K562 (cell line): Measurements from ENCODE around the gene CTNNA3. TPM values are rescaled to one million over a fixed set of nuclear protein-coding genes. Genes with fewer than 3 reads are reported as not detected.

ENCODE experiments used
- ATAC-seq: fragments of 200-7000 bp; cut with Tn5 transposase; 3 replicates; pipeline ENCODE4 v1.9.1; 2020; ENCODE audit warnings: moderate library complexity
- BruUV-seq: library from RNA; stranded (reverse); fragments of 400-500 nt; replicated peaks from 2 replicates; lab custom pipeline; 2021; lab: Mats Ljungman, UMichigan
- CTCF ChIA-PET: fragments of 300-600 bp; formaldehyde crosslinking; extraction: SDS; loops from one replicate; lab custom pipeline; 2021; ENCODE audit warnings: low intra/inter-chr PET ratio; lab: Yijun Ruan, JAX
- POLR2A ChIA-PET: fragments of 300-600, 350-650 bp; sonication (Branson Sonifier 250); formaldehyde crosslinking; extraction: SDS; loops from one replicate; lab custom pipeline; 2021; ENCODE audit warnings: antibody characterized with exemption, inconsistent platforms; lab: Yijun Ruan, JAX
- DNase-seq, 4 experiments: peaks; one replicate each; pipeline versions ENCODE4 v3.0.0 to v3.0.0-alpha.2; 2011 to 2018; ENCODE audit warnings: low spot score in 3 of 4, mixed read lengths in 3 of 4; ENCODE audit errors: extremely low read depth in 1 of 4
- FAIRE-seq: peaks from 2 replicates; lab custom pipeline; 2011; peaks lifted over from hg19 to GRCh38; lab: Jason Lieb, UNC
- H2AFZ ChIP-seq: 2 replicates; pipeline ENCODE4 v1.6.0; 2011; ENCODE audit warnings: low read depth, low read length, control low read depth, inconsistent platforms
- H3K27ac ChIP-seq: fragments of 200-600 bp; 3 replicates; pipeline ENCODE4 v1.8.0; 2011; ENCODE audit warnings: low read depth, mild to moderate bottlenecking, control low read depth, inconsistent platforms, low read length, moderate library complexity, mixed read lengths; ENCODE audit errors: extremely low read depth
- H3K27me3 ChIP-seq, 2 experiments: fragments of 300-600 bp in 1 of 2; 2 replicates in 1 of 2; 3 replicates in 1 of 2; pipeline versions ENCODE4 v1.6.0 to v1.8.0; 2011; ENCODE audit warnings: inconsistent platforms in 2 of 2, low read length in 2 of 2, mild to moderate bottlenecking in 1 of 2, mixed read lengths in 1 of 2, moderate library complexity in 1 of 2; ENCODE audit not compliant: control insufficient read depth in 2 of 2, insufficient read depth in 2 of 2
- H3K36me3 ChIP-seq: fragments of 300-600 bp; 3 replicates; pipeline ENCODE4 v1.8.0; 2011; ENCODE audit warnings: mild to moderate bottlenecking, low read length, inconsistent platforms; ENCODE audit not compliant: control insufficient read depth, insufficient read depth
- H3K4me1 ChIP-seq, 2 experiments: fragments of 200-600 bp in 1 of 2; replicated peaks in 1 of 2; 2 replicates in 1 of 2; 3 replicates in 1 of 2; pipeline versions ENCODE4 v1.5.1 to v1.8.0; 2011; ENCODE audit warnings: inconsistent platforms in 2 of 2, low read length in 2 of 2, mild to moderate bottlenecking in 1 of 2, mixed read lengths in 1 of 2, moderate library complexity in 1 of 2; ENCODE audit not compliant: control insufficient read depth in 2 of 2, insufficient read depth in 2 of 2
- H3K4me2 ChIP-seq: 2 replicates; pipeline ENCODE4 v1.6.1; 2011; ENCODE audit warnings: low read length, control low read depth, inconsistent platforms, mixed read lengths; ENCODE audit not compliant: insufficient read depth
- H3K4me3 ChIP-seq: fragments of 200-600 bp; sonication (generic), shearing (Covaris generic); 2 replicates; pipeline ENCODE4 v1.5.1; 2016; ENCODE audit warnings: control low read depth, inconsistent platforms
- H3K79me2 ChIP-seq: fragments of 200-600 bp; 3 replicates; pipeline ENCODE4 v1.8.0; 2011; ENCODE audit warnings: low read length, inconsistent platforms; ENCODE audit not compliant: control insufficient read depth, insufficient read depth
- H3K9ac ChIP-seq, 2 experiments: 2 replicates each; pipeline versions ENCODE4 v1.6.0 to v1.6.1; 2011; ENCODE audit warnings: low read depth in 2 of 2, low read length in 2 of 2, control low read depth in 1 of 2, inconsistent platforms in 1 of 2, mild to moderate bottlenecking in 1 of 2, mixed read lengths in 1 of 2; ENCODE audit not compliant: insufficient read depth in 1 of 2
- H3K9me1 ChIP-seq: one replicate; pipeline ENCODE4 v1.6.0; 2011; ENCODE audit warnings: inconsistent platforms, mild to moderate bottlenecking, low read length, moderate library complexity; ENCODE audit not compliant: control insufficient read depth, insufficient read depth
- H3K9me3 ChIP-seq: replicated peaks from 2 replicates; pipeline ENCODE4 v1.5.1; 2011; ENCODE audit warnings: low read depth, low read length, inconsistent platforms; ENCODE audit not compliant: control insufficient read depth, insufficient read depth
- H4K20me1 ChIP-seq: replicated peaks from 2 replicates; pipeline ENCODE4 v1.6.1; 2011; ENCODE audit warnings: low read length, inconsistent platforms, mixed read lengths; ENCODE audit not compliant: control insufficient read depth, insufficient read depth
- CUX1 ChIP-seq: fragments of 200-800 bp; sonication (Bioruptor generic); IDR thresholded peaks from 2 replicates; pipeline ENCODE4 v1.6.1; 2016; ENCODE audit warnings: missing genetic modification characterization, missing compliant biosample characterization
- MAFK ChIP-seq: IDR thresholded peaks from 2 replicates; pipeline ENCODE4 v1.6.1; 2011; ENCODE audit warnings: low read length, improper control_type of control experiment
- PHF21A ChIP-seq: fragments of 450-650 bp; IDR thresholded peaks from 2 replicates; pipeline ENCODE4 v1.6.1; 2017; ENCODE audit warnings: low read depth, borderline replicate concordance
- RNF219 ChIP-seq: fragments of 250-450 bp; sonication (Bioruptor Pico); IDR thresholded peaks from 2 replicates; pipeline ENCODE4 v1.5.0; 2022; ENCODE audit warnings: mild to moderate bottlenecking
- ZNF217 ChIP-seq: sonication (generic); formaldehyde crosslinking; IDR thresholded peaks from 2 replicates; pipeline ENCODE4 v1.8.0; 2022; ENCODE audit warnings: mild to moderate bottlenecking, missing genetic modification reagents
- ZNF318 ChIP-seq, 2 experiments: fragments of 450-650 bp; IDR thresholded peaks; 2 replicates each; pipeline ENCODE4 v1.6.1; 2016; ENCODE audit warnings: mild to moderate bottlenecking in 2 of 2, borderline replicate concordance in 1 of 2, low read depth in 1 of 2, moderate library complexity in 1 of 2
- WGBS: fragments of 100-300 bp; shearing (Covaris generic); methylation state at CpG from one replicate; pipeline ENCODE4 v1.1.6; 2016; ENCODE audit warnings: low coverage, mixed read lengths; ENCODE audit not compliant: insufficient coverage; ENCODE audit errors: missing lambda C conversion rate; 5-methylcytosine and 5-hydroxymethylcytosine counted together
- in situ Hi-C: fragments of 300-500 bp; cut with MboI; formaldehyde crosslinking; loops from 4 replicates; pipeline ENCODE4 v1.15.0; 2018; ENCODE audit warnings: inconsistent platforms, mixed read lengths
- intact Hi-C: fragments of 100-400 bp; cut with micrococcal nuclease; formaldehyde crosslinking; loops from 2 replicates; pipeline ENCODE4 v1.14.2; 2022
- polyA plus RNA-seq, 8 experiments: library from polyadenylated mRNA; depleted of rRNA in 4 of 8; stranded (reverse) in 5 of 8; unstranded in 3 of 8; fragments of >200 nt; fragmentation: Nextera tagmentation in 2 of 8; fragmentation: Illumina TruSeq in 1 of 8; extraction: Ambion mirVana in 2 of 8; extraction: Trizol in 1 of 8; gene quantifications; 2 replicates each; pipeline versions ENCODE4 v1.2.1 to v1.2.3, GENCODE V29; 2011 to 2014; ENCODE audit warnings: inconsistent platforms in 1 of 8, missing spikeins in 1 of 8
- total RNA-seq, 7 experiments: library from RNA; depleted of rRNA in 6 of 7; stranded (reverse); fragments of >200 nt in 6 of 7; fragmentation: Illumina TruSeq in 2 of 7; extraction: Trizol in 2 of 7; gene quantifications; 2 replicates each; pipeline versions ENCODE4 v1.2.1 to v1.2.3, GENCODE V29; 2011 to 2021; ENCODE audit warnings: low replicate concordance in 1 of 7

Gene CTNNA3
- total and polyA plus RNA-seq, 9 of the 15 experiments (the other 6 are each of a cell fraction or from before 2014, with no cell fraction given), result 0.04 TPM; not detected in 8

- no peaks in the 10 kb centered on the region for H3K4me1 ChIP-seq
- no peak overlapping the region for H3K4me2 ChIP-seq
- H3K9me1 ChIP-seq, result no peaks in the 10 kb centered on the region
- ChIA-PET POLR2A (no interaction called here), CTCF (no interaction called here)
- H3K27me3 ChIP-seq, result no peaks in the 10 kb centered on the region
- BruUV-seq, result no TSS peak
- H3K9me3 ChIP-seq, result no peaks in the 10 kb centered on the region
- H3K27ac ChIP-seq, result no peak overlapping the region
- intact Hi-C loops (no loop called here), in situ Hi-C loops (no loop called here)
- no peaks in the 10 kb centered on the region for H3K79me2 ChIP-seq
- H3K9ac ChIP-seq, result no peak overlapping the region
- FAIRE-seq, result no peak
- no peak overlapping the region for H3K4me3 ChIP-seq
- 0% methylated on average over 2 of the region's 2 CpGs for WGBS
- no peaks in the 10 kb centered on the region for H4K20me1 ChIP-seq
- H2AFZ ChIP-seq, result no peak overlapping the region
- no peak for DNase-seq
- no peak for ATAC-seq
- no peaks in the 10 kb centered on the region for H3K36me3 ChIP-seq
- no peak for TF ChIP-seq MAFK
- TF ChIP-seq PHF21A, result no peak
- TF ChIP-seq ZNF318 (IDR thresholded peaks at IDR 0.05; ENCODE audit: borderline replicate concordance in 1 of 2, low read depth in 1 of 2), result no peak
- no peak for TF ChIP-seq RNF219
- no peak for TF ChIP-seq CUX1 (CRISPR knock-in tag)
- no peak for TF ChIP-seq ZNF217
Observed at GRCh38 chr10:66777665-66778064, 918.3 kb downstream of the CTNNA3 start.
